ENCODE data around the gene APOH.

GRCh38 chr17:66172691-66173223, 56.5 kb downstream of the APOH start:
- TF ChIP-seq CTCF (conservative IDR thresholded peaks at IDR 0.05) (no peak), ZFX (IDR thresholded peaks at IDR 0.05) (no peak)

All from C4-2B (cell line).